ENCODE data around the gene ROR2.

GRCh38 chr9:91677331-91677730 is 272.7 kb downstream of the ROR2 start:
- TF ChIP-seq CTCF (IDR thresholded peaks at IDR 0.05) (no peak), POLR2A (IDR thresholded peaks at IDR 0.05) (no peak)

All from Peyer's patch (tissue), 4 donors.